Activated naive CD8-positive, alpha-beta T cell (primary cell): ENCODE results near the gene MPIG6B.

Experiments used
- H3K27ac Mint-ChIP-seq: one replicate; pipeline ENCODE4 v1.8.0; 2021; ENCODE audit warnings: mixed read lengths
- H3K27me3 Mint-ChIP-seq: one replicate; pipeline ENCODE4 v1.8.0; 2021; ENCODE audit warnings: mixed read lengths
- H3K36me3 Mint-ChIP-seq: one replicate; pipeline ENCODE4 v1.8.0; 2021; ENCODE audit warnings: mixed read lengths
- H3K4me1 Mint-ChIP-seq: one replicate; pipeline ENCODE4 v1.8.0; 2021; ENCODE audit warnings: low read depth, mixed read lengths
- H3K4me3 Mint-ChIP-seq: one replicate; pipeline ENCODE4 v1.8.0; 2021; ENCODE audit warnings: mild to moderate bottlenecking, mixed read lengths
- H3K9me3 Mint-ChIP-seq: one replicate; pipeline ENCODE4 v1.8.0; 2021; ENCODE audit warnings: low read depth, mixed read lengths

The MPIG6B gene

DNA sequence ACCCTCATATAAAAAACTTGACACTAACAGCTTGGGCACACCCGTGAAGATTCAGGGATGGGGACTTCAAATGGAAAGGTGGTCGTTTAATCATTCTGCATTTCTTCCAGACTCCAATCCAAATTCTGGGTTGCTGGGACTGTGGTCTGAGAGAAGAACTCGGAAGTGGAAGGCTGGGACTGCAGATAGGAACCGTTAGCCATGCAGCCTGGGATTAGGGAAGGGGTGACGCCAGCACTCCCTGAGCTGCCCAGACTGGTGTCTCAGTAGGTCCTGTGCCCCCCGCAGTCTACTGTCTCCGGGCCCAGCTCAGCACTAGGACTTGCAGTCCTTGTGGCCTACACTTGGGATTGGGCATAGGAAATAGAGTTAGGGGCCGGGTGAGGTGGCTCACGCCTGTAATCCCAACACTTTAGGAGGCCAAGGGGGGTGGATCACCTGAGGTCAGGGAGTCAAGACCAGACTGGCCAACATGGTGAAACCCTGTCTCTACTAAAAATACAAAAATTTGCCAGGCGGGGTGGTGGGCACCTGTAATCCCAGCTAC lies 13.7 kb downstream of the MPIG6B start:
- Mint-ChIP-seq H3K4me1 (peaks cover 63% of the 10 kb centered on the region), H3K27ac (peak overlapping the region; percentile 85), H3K9me3 (no peaks in the 10 kb centered on the region)

DNA sequence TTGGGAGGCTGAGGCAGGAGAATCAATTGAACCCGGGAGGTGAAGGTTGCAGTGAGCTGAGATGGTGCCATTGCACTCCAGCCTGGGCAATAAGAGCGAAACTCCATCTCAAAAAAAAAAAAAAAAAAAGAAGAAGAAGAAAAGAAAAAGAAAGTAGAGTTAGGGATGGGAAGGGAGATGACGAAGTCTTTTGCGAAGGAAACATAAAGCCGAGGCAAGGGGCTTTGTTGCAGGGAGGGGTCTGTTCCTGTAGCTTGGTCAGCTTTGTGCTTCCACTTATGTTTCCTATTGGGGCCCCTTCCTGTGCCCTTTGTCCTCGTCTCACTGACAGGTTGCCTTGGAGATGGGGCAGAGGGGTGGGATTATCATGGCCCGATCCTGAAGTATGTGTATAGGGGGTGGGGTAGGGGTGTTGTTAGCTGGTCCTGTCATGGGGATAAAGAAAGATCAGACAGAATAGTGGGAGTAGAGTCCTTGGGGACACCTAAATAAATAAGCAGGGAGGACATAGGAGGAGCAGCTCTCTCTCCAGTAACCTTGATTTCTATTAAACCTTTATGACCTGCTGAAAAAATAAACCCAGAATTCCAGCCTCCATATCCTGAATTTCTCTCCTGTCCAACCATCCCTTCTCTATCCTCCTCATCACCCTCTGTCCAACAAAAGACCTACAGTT lies 14.3 kb downstream of the MPIG6B start:
- Mint-ChIP-seq H3K27ac (peak overlapping the region; percentile 72), H3K4me3 (peak overlapping the region; percentile 99), H3K4me1 (peaks cover 61% of the 10 kb centered on the region), H3K36me3 (peaks cover 5% of the 10 kb centered on the region), H3K27me3 (no peaks in the 10 kb centered on the region), H3K9me3 (no peaks in the 10 kb centered on the region)

More for the DNA sequence above, 13.7 kb downstream of the MPIG6B start:
- H3K36me3 Mint-ChIP-seq, result peaks cover 3% of the 10 kb centered on the region
- no peaks in the 10 kb centered on the region for H3K27me3 Mint-ChIP-seq
- H3K4me3 Mint-ChIP-seq, result peak overlapping the region; percentile 99

DNA sequence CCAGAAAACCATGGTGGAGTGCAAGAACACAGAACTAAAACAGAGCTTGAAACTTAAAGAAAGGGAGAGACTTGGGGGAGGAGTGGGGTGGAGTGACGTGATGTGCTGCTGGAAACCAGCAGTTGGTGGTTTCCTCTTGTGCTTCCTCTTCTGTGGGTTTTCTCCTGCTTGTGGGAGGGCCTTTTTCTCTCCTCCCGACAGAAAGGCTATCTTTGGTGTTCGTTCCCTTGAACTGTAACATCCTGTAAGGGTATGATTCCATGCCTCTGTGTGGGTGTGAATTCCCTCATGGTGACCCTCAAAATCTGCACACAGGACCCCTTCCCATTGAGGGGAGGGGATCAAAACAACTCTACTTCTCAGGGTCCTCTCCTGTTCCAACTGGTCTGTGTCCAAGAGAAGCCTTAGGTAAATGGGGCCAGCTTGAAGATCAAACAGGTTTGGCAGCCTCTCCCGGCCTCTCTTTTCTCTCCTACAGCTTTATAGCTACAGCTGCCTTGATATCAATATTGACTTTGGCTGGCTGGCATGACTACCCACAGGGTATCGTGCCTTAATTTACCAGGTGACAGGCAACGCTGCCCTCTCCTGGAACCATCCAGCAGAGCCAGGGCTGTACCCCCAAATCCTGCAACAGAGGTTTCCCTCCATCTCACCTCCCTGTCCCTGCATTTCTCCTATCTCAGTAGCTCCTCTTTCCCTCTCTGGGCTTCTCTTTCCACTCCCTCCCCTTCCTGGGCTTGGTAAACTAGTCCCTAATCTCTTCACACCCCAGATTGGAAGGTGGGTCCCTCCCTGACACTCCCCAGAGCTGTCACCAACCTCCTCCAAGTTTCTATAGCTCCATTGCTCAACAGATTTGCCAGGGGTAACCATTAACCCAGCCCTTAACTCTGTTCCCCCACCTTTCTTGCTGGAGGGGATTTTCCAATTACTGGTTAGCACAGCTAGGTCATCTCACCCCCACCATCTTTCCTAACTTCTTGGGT lies 15.1 kb downstream of the MPIG6B start:
- H3K27me3 Mint-ChIP-seq, result no peaks in the 10 kb centered on the region
- H3K36me3 Mint-ChIP-seq, result peaks cover 5% of the 10 kb centered on the region
- H3K4me3 Mint-ChIP-seq, result peak overlapping the region; percentile 99
- H3K9me3 Mint-ChIP-seq, result no peaks in the 10 kb centered on the region
- peaks cover 58% of the 10 kb centered on the region for H3K4me1 Mint-ChIP-seq
- H3K27ac Mint-ChIP-seq, result peak overlapping the region; percentile 72

DNA sequence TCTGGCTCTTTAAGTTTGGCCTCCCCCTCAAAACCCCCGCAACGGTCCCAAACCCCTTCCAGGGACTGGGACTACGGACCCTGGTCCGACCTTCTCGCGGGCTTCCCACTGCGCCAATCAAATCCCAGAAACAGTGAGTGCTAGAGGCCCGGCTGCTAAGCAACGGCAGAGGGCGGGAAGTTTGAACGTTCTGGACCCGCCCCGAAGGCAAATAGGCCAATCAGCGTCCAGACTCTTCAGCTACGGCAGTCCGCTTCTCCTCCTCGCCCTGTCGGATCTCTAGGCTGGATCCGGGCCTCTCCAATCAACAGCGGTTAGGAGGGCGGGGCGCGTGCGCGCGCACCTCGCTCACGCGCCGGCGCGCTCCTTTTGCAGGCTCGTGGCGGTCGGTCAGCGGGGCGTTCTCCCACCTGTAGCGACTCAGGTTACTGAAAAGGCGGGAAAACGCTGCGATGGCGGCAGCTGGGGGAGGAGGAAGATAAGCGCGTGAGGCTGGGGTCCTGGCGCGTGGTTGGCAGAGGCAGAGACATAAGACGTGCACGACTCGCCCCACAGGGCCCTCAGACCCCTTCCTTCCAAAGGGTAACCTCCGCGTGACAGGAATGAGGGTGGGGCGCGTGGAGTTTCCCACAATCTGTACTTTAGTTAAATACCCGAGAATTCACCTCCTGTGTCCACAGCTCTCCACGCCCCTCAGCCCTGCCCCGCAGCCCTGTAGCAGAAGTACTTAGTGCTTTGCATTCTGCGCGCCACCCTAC lies 16.6 kb downstream of the MPIG6B start, which contains the start of gene MSH5:
Gene MSH5, plus strand, starts transcription at position 367 of the 758 bp plus-strand sequence. CDS start 462 bp downstream, outside the sequence.
- Mint-ChIP-seq H3K27ac (peak within 1 kb of the TSS; percentile 96), H3K27me3 (no peaks in the 10 kb centered on the region), H3K4me3 (peak within 1 kb of the TSS; percentile 97), H3K4me1 (peaks cover 48% of the 10 kb centered on the region), H3K9me3 (no peaks in the 10 kb centered on the region), H3K36me3 (peaks cover 8% of the 10 kb centered on the region)

DNA sequence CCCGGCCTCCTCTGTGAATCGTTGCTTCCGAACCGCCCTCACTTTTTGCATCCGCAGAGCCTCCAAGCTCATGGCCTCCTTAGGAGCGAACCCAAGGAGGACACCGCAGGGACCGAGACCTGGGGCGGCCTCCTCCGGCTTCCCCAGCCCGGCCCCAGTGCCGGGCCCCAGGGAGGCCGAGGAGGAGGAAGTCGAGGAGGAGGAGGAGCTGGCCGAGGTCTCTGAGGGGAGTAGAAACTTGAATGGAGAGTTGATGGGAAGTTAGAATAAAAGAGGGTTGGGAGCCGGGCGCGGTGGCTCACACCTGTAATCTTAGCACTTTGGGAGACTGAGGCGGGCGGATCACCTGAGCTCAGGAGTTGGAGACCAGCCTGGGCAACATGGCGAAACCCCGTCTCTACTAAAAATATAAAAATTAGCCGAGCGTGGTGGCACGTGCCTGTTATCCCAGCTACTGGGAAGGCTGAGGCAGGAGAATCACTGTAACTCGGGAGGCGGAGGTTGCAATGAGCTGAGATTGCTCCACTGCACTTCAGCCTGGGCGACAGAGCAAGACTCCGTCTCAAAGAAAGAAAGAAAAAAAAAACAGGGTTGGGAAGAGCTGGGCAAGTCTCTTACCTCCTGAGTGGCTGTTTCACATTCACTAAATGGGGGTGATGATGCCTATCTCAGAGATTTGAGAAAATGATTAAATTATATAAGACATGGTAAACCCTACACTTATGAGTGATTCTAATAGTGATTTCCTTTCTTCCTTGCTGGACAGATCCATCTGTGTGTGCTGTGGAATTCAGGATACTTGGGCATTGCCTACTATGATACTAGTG lies 17.4 kb downstream of the MPIG6B start:
- no peaks in the 10 kb centered on the region for H3K27me3 Mint-ChIP-seq
- peaks cover 13% of the 10 kb centered on the region for H3K36me3 Mint-ChIP-seq
- peak overlapping the region; percentile 97 for H3K4me3 Mint-ChIP-seq
- H3K4me1 Mint-ChIP-seq, result peaks cover 46% of the 10 kb centered on the region
- H3K27ac Mint-ChIP-seq, result peak overlapping the region; percentile 96
- no peaks in the 10 kb centered on the region for H3K9me3 Mint-ChIP-seq

DNA sequence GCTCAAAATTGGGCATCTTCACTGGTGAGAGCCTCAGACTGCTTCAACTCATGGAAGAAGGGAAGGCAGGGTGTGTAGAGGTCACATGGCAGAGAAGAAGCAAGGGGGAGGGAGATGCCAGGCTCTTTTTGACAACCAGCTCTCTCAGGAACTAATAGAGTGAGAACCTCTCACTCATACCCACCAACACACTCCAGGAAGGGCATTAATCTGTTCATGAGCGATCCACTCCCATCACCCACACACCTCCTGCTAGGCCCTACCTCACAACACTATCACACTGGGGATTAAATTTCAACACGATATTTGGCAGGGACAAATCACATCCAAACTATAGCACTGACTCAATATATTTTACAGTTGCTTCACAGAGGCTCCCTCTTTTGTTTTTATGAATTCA lies 18.6 kb downstream of the MPIG6B start:
- Mint-ChIP-seq H3K27me3 (no peaks in the 10 kb centered on the region), H3K36me3 (peaks cover 13% of the 10 kb centered on the region), H3K9me3 (no peaks in the 10 kb centered on the region), H3K4me1 (peaks cover 41% of the 10 kb centered on the region), H3K27ac (no peak overlapping the region), H3K4me3 (peak overlapping the region; percentile 97)

DNA sequence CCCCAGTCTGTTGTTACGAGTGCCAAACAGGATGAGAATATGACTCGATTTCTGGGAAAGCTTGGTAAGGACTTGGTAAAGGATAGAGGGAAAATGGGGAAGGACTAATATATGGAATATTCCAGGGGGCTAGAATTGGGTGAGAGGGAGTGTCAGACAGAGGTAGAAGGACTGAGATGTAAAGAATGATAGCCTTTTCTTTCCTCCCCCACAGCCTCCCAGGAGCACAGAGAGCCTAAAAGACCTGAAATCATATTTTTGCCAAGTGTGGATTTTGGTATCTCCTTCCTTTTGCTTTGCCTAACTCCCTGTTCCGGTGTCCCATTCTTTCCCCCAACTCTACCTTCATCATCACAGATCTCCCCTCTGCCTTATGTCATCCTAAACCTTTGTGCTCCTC lies 19.7 kb downstream of the MPIG6B start:
- peaks cover 18% of the 10 kb centered on the region for H3K36me3 Mint-ChIP-seq

DNA sequence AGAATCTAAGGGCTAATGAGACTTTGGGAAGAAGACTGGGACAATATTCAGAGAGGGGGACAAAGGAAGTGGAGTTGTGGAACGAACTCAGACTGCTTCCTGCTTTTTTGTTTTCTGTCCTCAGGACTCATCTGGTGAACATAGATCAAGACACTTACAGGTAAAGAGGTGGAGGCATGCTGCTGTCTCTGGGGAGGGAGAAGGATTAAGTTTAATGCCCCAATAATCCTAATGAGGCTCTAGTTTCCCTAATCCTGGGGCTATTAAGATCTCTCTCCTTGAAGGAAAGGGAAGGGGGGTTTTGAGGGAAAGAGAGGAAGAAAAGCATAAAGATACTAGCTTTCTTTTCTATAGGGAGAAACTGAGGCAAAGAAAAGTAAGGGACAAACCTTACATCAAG lies 21.2 kb downstream of the MPIG6B start:
- Mint-ChIP-seq H3K27me3 (no peaks in the 10 kb centered on the region), H3K4me1 (peaks cover 15% of the 10 kb centered on the region), H3K9me3 (no peaks in the 10 kb centered on the region), H3K27ac (no peak overlapping the region), H3K4me3 (no peak overlapping the region), H3K36me3 (peaks cover 20% of the 10 kb centered on the region)

More for the DNA sequence above, 19.7 kb downstream of the MPIG6B start:
- H3K4me1 Mint-ChIP-seq, result peaks cover 30% of the 10 kb centered on the region
- no peaks in the 10 kb centered on the region for H3K27me3 Mint-ChIP-seq
- no peaks in the 10 kb centered on the region for H3K9me3 Mint-ChIP-seq
- H3K4me3 Mint-ChIP-seq, result no peak overlapping the region
- H3K27ac Mint-ChIP-seq, result no peak overlapping the region

DNA sequence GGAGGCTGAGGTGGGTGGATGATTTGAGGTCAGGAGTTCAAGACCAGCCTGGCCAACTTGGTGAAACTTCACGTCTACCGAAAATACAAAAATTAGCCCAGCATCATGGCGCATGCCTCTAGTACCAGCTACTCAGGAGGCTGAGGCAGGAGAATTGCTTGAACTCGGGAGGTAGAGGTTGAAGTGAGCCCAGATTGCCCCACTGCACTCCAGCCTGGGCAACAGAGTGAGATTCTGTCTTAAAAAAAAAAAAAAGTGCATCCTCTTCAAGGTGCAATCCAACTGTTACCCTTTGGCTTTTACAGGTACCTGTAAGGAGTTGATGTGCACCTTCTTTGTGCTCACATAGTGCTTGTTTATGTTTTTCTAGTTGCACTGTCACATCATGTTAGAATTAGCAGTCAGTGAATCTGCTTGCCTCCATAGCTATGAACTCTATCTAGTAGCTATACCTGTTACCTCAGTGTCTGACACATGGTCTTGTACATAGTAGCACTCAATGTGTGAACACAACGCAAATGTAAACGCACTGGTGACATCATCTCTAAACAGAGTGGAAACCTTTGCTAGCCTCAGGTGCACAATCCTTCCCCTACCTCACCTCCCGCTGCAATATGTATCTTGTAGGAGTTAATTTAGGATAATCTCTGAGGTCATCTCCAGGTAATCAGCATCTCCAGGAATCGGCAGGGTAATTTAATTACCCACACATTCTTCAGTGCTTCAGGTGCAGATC lies 26.3 kb downstream of the MPIG6B start:
- peaks cover 20% of the 10 kb centered on the region for H3K36me3 Mint-ChIP-seq
- no peaks in the 10 kb centered on the region for H3K4me1 Mint-ChIP-seq
- no peak overlapping the region for H3K27ac Mint-ChIP-seq
- no peaks in the 10 kb centered on the region for H3K27me3 Mint-ChIP-seq
- H3K4me3 Mint-ChIP-seq, result no peak overlapping the region
- no peaks in the 10 kb centered on the region for H3K9me3 Mint-ChIP-seq

DNA sequence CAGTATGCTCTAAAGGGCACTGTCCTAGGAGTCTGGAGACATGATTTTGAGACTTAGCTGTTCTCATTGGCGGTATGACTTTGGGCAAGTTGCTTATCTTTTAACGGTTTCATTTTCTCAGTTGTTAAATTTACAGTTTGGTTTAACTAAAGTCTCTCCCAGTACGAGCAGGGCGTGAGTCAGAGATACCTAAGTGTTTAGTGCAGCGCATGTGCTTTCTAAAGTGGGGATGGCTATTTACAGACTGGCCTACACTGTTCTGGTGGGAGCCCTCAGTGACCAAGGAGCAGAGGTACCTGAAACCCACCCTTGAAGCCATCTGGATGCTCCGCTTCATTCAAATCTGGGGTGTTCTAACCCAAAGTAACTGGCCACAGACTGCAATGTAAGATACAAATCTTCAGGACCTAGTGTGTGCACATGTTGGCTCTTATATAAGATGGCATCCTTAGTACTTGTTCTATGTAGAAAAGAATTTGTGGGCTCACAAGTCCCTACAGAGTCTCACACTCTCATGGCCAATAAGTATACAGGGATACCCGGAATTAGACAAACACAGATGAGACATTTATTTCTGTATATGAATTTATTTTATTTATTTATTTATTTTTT lies 27.3 kb downstream of the MPIG6B start:
- Mint-ChIP-seq H3K36me3 (peaks cover 14% of the 10 kb centered on the region), H3K27me3 (no peaks in the 10 kb centered on the region), H3K9me3 (no peaks in the 10 kb centered on the region), H3K27ac (no peak overlapping the region), H3K4me1 (no peaks in the 10 kb centered on the region), H3K4me3 (no peak overlapping the region)

DNA sequence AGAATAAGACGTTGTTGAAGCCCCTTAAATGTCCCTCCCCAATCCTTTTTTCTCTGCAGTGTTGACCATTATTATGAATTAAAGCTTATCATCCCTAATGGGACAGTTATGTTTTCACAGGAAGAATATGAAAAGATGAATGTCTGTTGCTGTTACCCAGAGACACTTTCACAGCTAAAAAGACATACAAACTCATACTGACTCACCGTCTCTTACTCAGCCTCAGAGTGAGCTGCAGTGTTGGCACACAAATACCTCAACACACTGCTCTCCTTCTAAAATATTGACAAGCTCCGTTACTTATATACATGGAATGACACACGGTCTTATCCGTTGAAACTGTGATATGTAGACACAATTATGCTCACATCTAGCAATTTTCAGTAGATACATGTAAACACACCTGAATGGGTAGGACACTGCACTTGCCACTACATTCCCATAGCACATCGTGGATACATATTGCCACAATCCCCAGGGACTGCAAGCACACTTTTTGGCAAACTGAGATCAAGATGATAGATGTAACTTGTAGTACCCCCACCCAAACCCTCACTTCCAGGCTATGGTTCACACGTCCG lies 29.7 kb downstream of the MPIG6B start:
- Mint-ChIP-seq H3K27me3 (no peaks in the 10 kb centered on the region), H3K4me1 (no peaks in the 10 kb centered on the region), H3K36me3 (peaks cover 9% of the 10 kb centered on the region), H3K9me3 (no peaks in the 10 kb centered on the region), H3K27ac (no peak overlapping the region), H3K4me3 (no peak overlapping the region)

DNA sequence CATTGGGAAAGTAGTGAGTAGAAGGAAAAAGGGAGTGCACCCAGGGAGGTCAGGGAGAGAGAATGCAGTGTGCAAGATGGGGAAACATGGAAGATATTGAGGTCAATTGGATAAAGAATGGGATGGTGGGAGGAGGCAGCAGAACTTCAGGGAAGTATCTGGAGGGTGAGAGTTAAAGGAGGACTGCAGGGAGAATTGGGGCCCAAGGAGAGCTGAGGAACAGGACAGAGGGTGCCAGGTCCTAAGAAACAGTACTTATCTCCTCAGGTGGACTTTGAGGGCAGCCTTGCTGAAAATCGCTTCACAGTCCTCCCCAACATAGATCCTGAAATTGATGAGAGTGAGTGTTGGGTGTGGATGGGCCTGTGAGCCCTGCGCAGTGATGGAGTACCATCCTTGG lies 35.1 kb downstream of the MPIG6B start:
- H3K36me3 Mint-ChIP-seq, result peaks cover 19% of the 10 kb centered on the region
- H3K9me3 Mint-ChIP-seq, result no peaks in the 10 kb centered on the region
- H3K27ac Mint-ChIP-seq, result no peak overlapping the region
- no peaks in the 10 kb centered on the region for H3K4me1 Mint-ChIP-seq
- H3K27me3 Mint-ChIP-seq, result no peaks in the 10 kb centered on the region
- no peak overlapping the region for H3K4me3 Mint-ChIP-seq

DNA sequence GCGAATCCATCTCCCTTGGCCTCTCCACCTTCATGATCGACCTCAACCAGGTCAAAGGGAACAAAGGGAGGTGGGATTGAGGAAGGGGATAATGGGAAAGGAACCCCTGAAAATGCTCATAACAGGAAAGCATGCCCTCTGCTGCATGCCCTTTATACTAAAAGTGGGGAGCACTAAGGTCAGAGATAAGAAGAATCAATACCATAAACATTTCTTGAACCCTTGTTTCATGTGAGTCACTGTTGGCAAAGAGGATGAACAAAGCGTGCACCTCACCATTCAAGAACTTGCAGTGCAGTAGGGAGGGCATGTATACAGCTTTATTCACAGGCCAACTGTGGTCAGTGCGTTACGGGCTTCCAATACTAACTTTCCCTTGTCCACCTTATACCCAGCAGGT lies 37.6 kb downstream of the MPIG6B start:
- no peaks in the 10 kb centered on the region for H3K9me3 Mint-ChIP-seq
- H3K27ac Mint-ChIP-seq, result no peak overlapping the region
- peaks cover 23% of the 10 kb centered on the region for H3K36me3 Mint-ChIP-seq
- no peaks in the 10 kb centered on the region for H3K4me1 Mint-ChIP-seq
- no peaks in the 10 kb centered on the region for H3K27me3 Mint-ChIP-seq
- no peak overlapping the region for H3K4me3 Mint-ChIP-seq
